HG03469 (cell line): ENCODE measurements around the gene FSD1.
"Not testable (repeated sequence)": the region's sequence is repeated elsewhere in the genome, so short reads cannot be mapped to it uniquely, and the experiment has no call there.

ENCODE experiments used
- ATAC-seq: cut with Tn5 transposase; IDR thresholded peaks from one replicate; pipeline ENCODE4 v1.9.1; 2021; ENCODE audit warnings: mild to moderate bottlenecking, moderate library complexity, moderate number of reproducible peaks; ENCODE audit not compliant: unreplicated experiment

Gene FSD1

DNA sequence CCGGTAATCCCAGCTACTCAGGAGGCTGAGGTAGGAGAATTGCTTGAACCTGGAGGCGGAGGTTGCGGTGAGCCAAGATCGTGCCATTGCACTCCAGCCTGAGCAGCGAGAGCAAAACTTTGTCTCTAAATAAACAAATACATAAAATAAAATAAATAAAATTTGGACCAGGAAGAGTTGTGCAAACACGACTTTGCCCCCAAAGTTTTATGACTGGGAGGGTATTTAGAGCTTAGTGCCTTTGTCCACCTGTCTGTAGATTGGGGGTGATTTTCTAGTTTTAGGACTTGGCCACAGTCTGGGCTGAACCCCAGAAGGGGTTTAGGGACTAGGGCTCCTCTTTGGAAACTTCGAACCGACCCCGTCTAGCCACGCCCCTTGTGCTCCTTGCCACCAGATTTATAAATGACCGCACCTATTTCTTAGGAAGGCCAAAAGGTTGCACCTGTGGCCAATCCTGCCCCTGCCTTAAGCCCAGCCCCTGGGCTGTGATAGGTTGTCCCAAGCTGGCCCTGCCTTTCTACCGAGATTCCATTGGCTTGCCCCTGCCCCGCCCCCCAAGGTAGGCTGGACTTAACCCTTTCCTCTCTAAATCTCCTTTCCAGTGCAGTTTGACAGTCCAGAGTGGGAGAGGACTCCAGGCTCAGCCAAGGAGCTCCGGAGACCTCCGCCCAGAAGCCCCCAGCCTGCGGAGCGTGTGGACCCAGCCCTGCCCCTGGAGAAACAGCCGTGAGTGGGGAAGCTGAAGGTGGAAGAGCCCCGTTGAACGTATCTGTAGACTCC lies 20.0 kb upstream of the FSD1 start:
- no peak for ATAC-seq

DNA sequence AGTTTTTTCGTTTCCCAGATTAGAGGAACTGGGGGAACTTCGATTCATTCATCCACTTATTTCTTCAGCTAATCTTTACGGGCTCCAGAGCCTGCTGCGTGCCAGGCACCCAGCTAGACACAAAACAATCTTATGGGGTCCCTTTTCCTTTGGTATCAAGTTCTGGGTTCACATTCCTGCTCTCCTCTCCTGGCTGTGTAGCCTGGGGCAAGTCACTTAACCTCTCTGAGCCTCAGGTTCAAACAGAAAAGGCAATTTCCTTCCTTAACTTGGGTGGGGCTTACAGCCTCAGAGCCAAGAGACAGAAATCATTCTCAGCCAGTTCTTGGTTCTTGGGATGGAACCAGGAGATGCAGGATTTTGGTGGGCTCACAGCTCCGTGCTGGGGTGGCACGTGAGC lies 19.4 kb upstream of the FSD1 start:
- no peak for ATAC-seq

DNA sequence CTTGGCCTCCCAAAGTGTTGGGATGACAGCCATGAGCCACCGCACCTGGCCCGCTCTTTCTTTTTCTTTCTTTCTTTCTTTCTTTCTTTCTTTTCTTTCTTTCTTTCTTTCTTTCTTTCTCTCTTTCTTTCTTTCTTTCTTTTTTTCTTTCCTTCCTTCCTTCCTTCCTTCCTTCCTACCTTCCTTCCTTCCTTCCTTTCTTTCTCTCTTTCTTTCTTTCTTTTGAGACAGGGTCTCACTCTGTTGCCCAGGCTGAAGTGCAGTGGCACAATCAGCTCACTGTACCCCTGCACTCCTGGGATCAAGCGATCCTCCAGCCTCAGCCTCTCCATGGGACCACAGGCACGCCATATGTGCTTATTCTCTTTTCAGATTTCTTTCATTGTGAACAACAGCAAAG lies 18.3 kb upstream of the FSD1 start:
- not testable (repeated sequence) for ATAC-seq

GRCh38 chr19:4288091-4288777 lies 16.2 kb upstream of the FSD1 start:
- ATAC-seq = no peak

GRCh38 chr19:4291184-4291732 lies 13.1 kb upstream of the FSD1 start:
- ATAC-seq = no peak

DNA sequence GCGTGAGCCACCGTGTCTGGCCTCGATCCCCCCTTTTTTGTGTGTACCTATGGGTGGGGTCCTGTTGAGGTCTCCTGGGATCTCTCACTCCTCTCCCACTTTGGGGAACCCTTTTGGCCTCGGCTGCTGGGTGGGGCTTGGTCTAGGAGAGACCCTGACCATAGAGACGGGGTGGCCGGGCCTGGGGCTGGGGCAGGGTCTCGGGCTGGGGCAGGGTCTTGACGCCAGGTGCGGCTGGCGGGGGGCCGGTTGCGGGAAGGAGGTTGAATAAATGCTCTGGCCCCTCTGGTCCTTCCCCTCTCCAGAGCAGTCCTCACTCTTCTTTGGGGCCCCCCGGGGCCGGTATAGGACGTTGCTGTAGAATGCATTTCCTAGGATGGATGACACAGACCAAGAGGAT lies 11.9 kb upstream of the FSD1 start:
- ATAC-seq = no peak

DNA sequence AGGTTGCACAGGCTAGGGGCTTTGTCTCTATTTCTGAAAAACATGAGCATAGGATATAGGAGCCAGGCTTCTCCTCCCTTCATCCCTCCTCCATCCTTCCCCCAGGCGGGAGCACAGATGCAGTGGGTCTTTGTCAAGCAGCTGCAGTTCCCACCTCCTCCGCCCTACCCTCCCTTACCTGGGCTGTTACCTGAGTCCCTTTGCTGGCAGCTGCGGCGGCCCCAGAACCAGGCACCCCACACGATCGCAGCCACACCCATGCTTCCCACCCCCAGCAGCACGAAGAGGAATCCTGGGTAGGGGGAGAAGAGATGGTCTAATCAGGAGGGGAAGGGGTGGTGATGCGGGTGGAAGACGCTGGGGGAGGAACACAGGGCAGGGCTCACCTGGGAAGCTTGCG lies 10.0 kb upstream of the FSD1 start:
- no peak for ATAC-seq

DNA sequence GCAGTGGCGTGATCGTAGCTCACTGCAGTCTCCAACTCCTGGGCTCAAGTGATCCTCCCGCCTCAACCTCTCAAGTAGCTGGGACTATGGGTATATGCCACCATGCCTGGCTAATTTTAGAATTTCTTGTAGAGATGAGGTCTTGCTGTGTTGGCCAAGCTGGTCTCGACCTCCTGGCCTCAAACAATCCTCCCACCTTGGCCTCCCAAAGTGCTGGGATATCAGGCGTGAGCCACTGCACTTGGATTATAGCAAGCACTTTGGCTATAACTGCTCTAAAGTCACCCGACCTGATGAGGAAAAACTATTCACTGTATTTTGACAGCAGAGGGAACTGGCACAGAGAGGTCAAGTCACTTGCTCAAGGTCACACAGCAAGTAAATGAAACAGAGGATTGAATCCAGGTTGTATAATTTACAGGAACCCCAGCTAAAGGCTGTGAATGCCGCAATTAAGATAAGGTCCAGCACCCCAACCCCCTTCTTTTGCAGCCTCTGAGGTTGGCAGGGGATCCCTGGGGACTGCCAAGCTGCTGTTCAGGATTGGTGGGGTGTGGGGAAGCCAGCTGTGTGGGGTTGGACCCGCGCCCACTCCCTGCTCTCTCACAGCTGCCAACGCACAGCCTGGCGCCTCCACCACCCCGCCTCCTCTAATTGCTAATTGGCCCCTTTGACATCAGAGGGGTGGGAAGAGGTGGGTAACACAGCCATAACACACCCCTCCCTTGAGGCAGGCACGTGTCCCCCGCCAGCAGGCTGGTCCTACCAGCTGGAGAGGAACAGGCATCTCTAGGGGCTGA lies 8.2 kb upstream of the FSD1 start:
- ATAC-seq = no peak

DNA sequence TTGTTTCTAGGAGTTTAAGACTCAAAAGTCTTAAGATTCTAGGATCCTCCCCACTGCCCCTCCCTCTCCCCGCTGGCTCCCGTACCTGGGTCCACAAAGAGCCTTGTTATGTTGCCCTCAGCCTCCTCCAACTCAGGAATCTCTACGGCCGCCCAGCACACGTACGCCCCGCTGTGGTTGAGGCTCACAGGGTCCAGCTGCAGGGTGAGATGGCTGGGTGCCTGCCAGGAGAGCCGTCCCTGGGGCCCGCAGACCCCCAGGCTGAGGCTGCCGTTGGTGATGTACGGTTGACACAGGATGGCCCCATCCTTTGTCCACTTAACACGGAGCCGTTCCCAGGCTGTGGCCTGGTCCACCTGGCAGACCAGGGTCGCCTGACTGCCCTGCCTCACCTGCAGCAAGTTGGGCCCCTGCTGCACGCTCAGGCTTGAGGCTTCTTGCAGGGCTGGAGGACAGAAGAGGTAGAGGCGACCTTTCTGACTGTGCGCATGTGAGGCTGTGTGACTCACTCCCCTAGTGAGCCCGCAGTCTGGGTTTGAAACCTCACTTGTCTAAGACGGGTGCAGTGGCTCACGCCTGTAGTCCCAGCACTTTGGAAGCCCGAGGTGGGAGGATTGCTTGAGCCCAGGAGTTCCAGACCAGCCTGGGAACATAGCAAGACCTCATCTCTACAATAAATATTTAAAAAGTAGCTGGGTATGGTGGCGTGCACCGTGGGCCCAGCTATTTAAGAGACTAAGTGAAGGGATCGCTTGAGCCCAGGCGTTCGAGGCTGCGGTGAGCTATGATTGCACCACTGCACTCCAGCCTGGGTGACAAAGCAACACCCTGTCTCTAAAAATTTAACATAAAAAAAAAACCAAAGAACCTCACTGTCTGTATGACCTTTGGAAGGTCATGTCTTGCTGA lies 6.2 kb upstream of the FSD1 start:
- ATAC-seq = no peak

GRCh38 chr19:4298810-4299550 lies 5.4 kb upstream of the FSD1 start:
- ATAC-seq = no peak

DNA sequence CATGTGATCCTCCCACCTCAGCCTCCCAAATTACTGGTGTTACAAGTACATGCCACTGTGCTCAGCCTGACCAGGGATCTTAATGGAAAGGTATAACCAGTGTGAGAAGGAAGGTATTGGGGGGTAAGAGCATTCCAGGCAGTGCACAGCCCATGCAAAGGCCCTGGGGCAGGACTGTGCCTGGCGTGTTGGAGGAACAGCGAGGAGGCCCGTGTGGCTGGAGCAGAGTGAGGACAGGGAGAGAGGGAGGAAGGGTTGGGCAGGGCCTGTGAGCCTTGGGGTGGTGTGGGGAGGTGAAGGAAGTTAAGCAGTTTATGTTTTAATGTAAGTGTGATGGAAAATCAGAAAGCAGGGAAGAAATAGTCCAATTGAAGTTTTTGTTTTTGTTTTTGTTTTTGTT lies 3.8 kb upstream of the FSD1 start:
- no peak for ATAC-seq

DNA sequence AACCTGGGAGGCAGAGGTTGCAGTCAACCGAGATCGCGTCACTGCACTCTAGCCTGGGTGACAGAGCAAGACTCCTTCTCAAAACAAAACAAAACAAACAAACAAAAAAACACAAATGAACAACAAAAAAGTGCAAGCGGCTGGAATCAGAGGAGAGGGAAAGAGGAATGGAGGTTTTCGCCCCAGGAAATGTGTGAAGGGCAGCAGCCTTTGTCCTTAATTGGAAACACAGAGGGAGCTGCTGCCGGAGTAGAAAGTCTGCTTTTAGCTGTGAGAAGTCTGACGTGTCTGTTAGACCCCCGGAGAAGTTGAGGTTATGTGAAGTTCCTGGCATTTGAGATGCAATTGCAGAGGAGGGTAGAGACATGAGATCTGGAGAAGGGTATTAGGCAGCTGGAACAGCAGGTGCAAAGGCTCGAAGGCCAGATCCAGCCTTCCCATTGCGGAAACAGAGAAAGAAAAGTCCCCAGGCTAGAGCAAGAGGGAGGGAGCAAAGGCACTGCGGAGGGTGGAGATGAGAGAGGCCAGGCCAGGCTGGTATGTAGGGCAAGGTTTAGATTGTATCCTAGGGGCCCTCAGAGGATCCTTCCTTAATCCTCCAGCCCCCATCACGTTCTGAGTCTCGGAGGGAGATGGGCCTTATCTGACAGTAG lies 2.7 kb upstream of the FSD1 start:
- no peak for ATAC-seq

DNA sequence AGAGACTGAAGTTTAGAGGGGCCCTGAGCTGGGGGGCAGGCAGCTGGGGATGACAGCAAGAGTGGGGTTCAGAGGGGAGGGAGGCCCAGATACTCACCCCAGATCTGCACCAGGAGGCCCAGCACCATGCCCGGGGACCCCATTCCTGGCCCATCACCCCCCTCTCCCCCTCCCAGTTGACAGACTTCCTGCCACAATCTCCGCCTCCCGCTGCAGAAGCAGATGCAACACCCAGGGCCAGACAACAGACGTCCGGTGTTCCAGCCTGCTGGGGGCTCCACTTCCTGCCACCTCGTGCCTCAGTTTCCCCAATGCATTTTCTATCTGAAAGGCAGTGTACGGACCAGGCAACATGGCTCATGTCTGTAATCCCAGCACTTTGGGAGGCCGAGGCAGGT lies 2.2 kb upstream of the FSD1 start, which contains the start of gene TMIGD2:
Gene TMIGD2, minus strand, starts transcription at position 147 of the 398 bp plus-strand sequence. Its CDS starts 4 bp downstream, at position 143.
- ATAC-seq = no peak

DNA sequence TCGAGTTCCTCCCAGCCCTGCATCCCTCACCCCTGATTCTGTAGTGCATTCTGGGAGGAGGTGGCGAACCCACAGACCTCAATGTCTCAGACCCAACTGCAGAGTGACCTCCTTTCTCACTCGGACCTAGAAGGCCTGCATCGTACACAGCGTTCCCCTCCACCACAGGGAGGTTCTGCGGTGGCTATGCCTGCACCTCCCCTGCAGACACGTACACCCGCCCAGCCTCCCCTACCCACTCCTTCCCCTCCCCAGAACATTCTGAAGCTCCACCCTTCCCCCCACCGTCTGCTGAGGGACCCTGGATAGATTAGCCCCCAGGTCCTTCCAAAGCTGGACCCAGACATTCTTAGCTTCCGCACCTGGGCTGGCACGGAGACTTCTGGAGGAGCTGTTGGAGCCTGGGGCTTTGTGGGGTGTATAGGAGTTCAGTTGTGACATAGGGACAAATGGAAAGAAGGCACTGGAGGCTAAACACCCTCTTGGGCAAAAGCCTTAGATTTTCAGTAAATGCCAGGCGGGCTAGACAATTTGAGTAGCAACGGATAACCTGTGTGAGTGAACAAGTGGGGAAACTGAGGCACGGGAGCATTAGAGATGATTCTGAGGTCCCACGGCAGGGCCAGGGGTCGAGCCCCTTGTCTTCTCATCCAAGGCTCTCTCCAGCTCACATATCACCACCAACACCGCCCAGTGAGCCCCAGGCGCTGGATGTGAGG lies 420 bp upstream of the FSD1 start:
- ATAC-seq = no peak

- ATAC-seq = no peak
Observed at GRCh38 chr19:4305257-4305612, 837 bp downstream of the FSD1 start.

GRCh38 chr19:4305659-4306058 lies 1.3 kb downstream of the FSD1 start:
- ATAC-seq = no peak

DNA sequence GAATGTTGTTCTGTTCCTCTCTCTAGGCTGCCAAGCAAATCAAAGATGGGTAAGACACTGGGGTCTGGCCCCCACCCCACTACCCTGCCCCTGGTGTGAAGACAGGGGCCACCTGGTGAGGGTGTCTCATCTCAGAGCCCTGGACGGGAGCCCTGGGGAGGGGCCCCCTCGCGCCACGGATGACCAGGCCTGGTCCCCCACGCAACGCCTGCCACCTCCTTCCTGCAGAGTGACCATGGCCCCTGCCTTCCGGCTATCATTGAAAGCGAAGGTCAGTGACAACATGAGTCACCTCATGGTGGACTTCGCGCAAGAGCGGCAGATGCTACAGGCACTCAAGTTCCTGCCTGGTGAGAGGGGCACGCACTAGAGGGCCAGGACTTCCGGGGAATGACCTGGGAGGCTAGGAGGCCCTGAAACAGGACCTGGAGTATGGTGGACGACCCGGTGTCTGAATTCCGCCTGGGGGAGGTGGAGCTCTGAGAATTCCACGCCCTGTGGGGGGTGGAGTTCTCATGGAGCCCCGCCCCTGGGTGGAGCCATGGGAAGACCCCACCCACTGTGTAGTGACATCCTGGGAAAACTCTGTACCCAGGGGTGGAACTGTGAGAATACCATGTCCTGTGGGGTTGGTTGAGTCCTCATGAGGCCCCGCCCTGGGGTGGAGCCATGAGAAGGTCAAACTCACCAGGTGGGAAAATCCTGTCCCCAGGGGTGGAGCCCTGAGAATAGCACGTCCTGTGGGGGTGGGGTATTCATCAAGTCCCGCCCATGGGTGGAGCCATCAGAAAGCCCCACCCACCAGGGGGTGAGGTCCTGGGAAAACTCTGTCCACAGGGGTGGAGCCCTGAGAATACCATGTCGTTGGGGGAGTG lies 6.1 kb downstream of the FSD1 start:
- no peak for ATAC-seq
